IMR-90 (cell line): ENCODE results near the gene HMG20A. TPM values are rescaled to one million over a fixed set of nuclear protein-coding genes. Genes with fewer than 3 reads are reported as not detected.

Experiments
- ATAC-seq: fragments of 200-7000 bp; cut with Tn5 transposase; 2 replicates; pipeline ENCODE4 v1.9.1; 2020; ENCODE audit warnings: low read depth, mild to moderate bottlenecking, moderate library complexity
- BruUV-seq: library from RNA; stranded (reverse); fragments of 400-500 nt; replicated peaks from 2 replicates; lab custom pipeline; 2021; lab: Mats Ljungman, UMichigan
- CTCF ChIA-PET: fragments of 300-600 bp; formaldehyde crosslinking; extraction: SDS; loops from one replicate; lab custom pipeline; 2021; ENCODE audit warnings: antibody characterized with exemption; lab: Yijun Ruan, JAX
- POLR2A ChIA-PET: fragments of 300-600 bp; sonication (Branson Sonifier 250); formaldehyde crosslinking; loops from one replicate; lab custom pipeline; 2022; ENCODE audit warnings: antibody characterized with exemption; ENCODE audit not compliant: unreplicated experiment; lab: Charles Lee
- DNase-seq: peaks from one replicate; pipeline ENCODE4 v3.0.0; 2013
- H2AFZ ChIP-seq: replicated peaks from 2 replicates; pipeline ENCODE3; 2013; ENCODE audit warnings: low read length, mild to moderate bottlenecking; ENCODE audit not compliant: poor library complexity
- H2AK5ac ChIP-seq: 2 replicates; pipeline ENCODE4 v1.6.1; 2013; ENCODE audit warnings: low read depth, low read length, inconsistent platforms
- H2AK9ac ChIP-seq: replicated peaks from 2 replicates; pipeline ENCODE3; 2013; ENCODE audit warnings: mild to moderate bottlenecking, low read depth, low read length, moderate library complexity; ENCODE audit not compliant: poor library complexity
- H2BK120ac ChIP-seq: 2 replicates; pipeline ENCODE4 v1.6.1; 2013; ENCODE audit warnings: low read depth, low read length, inconsistent platforms
- H2BK15ac ChIP-seq: 3 replicates; pipeline ENCODE4 v1.6.1; 2013; ENCODE audit warnings: low read depth, low read length, inconsistent platforms
- H2BK20ac ChIP-seq: 2 replicates; pipeline ENCODE4 v1.6.1; 2013; ENCODE audit warnings: low read depth, mild to moderate bottlenecking, inconsistent platforms, low read length, moderate library complexity
- H2BK5ac ChIP-seq: 2 replicates; pipeline ENCODE4 v1.6.1; 2013; ENCODE audit warnings: mild to moderate bottlenecking, low read depth, low read length, inconsistent platforms; ENCODE audit not compliant: poor library complexity, severe bottlenecking
- H3K14ac ChIP-seq: replicated peaks from 2 replicates; pipeline ENCODE4 v1.6.1; 2013; ENCODE audit warnings: low read depth, low read length, inconsistent platforms
- H3K18ac ChIP-seq: 2 replicates; pipeline ENCODE4 v1.6.1; 2013; ENCODE audit warnings: low read depth, low read length, control low read depth
- H3K23ac ChIP-seq: 2 replicates; pipeline ENCODE4 v1.6.1; 2013; ENCODE audit warnings: low read depth, low read length, inconsistent platforms
- H3K27ac ChIP-seq: 2 replicates; pipeline ENCODE4 v1.5.1; 2013; ENCODE audit warnings: mild to moderate bottlenecking, control low read depth, low read length; ENCODE audit not compliant: insufficient read depth
- H3K27me3 ChIP-seq: 2 replicates; pipeline ENCODE4 v1.6.1; 2013; ENCODE audit warnings: low read length; ENCODE audit not compliant: control insufficient read depth, insufficient read depth
- H3K36me3 ChIP-seq: 2 replicates; pipeline ENCODE4 v1.6.1; 2013; ENCODE audit warnings: low read length, mixed read lengths; ENCODE audit not compliant: control insufficient read depth, insufficient read depth
- H3K4ac ChIP-seq: 2 replicates; pipeline ENCODE4 v1.6.1; 2013; ENCODE audit warnings: low read depth, low read length, inconsistent platforms
- H3K4me1 ChIP-seq: 2 replicates; pipeline ENCODE4 v1.6.1; 2013; ENCODE audit warnings: low read length, mixed read lengths; ENCODE audit not compliant: control insufficient read depth, insufficient read depth
- H3K4me2 ChIP-seq: 2 replicates; pipeline ENCODE4 v1.6.1; 2013; ENCODE audit warnings: low read depth, mild to moderate bottlenecking, control low read depth, low read length, moderate library complexity
- H3K4me3 ChIP-seq: 2 replicates; pipeline ENCODE4 v1.5.1; 2013; ENCODE audit warnings: low read depth, mild to moderate bottlenecking, control low read depth, low read length, moderate library complexity; ENCODE audit not compliant: insufficient read depth
- H3K56ac ChIP-seq: 2 replicates; pipeline ENCODE4 v1.6.1; 2013; ENCODE audit warnings: low read length, inconsistent platforms; ENCODE audit not compliant: insufficient read depth; ENCODE audit errors: extremely low read depth
- H3K79me1 ChIP-seq, 2 experiments: 2 replicates each; pipeline ENCODE4 v1.6.1; 2013; ENCODE audit warnings: low read length in 2 of 2, inconsistent platforms in 1 of 2, low read depth in 1 of 2
- H3K9ac ChIP-seq: 2 replicates; pipeline ENCODE4 v1.6.1; 2013; ENCODE audit warnings: low read depth, low read length, control low read depth
- H3K9me1 ChIP-seq: 2 replicates; pipeline ENCODE4 v1.6.1; 2013; ENCODE audit warnings: low read length, inconsistent platforms; ENCODE audit not compliant: insufficient read depth
- H3K9me3 ChIP-seq: 2 replicates; pipeline ENCODE4 v1.6.1; 2013; ENCODE audit warnings: low read length; ENCODE audit not compliant: control insufficient read depth, insufficient read depth
- H4K20me1 ChIP-seq: 2 replicates; pipeline ENCODE4 v1.6.1; 2013; ENCODE audit warnings: low read length, inconsistent platforms; ENCODE audit not compliant: insufficient read depth
- H4K5ac ChIP-seq: 2 replicates; pipeline ENCODE4 v1.6.1; 2013; ENCODE audit warnings: mild to moderate bottlenecking, low read depth, low read length, control low read depth
- H4K8ac ChIP-seq, 2 experiments: 2 replicates each; pipeline ENCODE4 v1.6.1; 2013; ENCODE audit warnings: low read depth in 2 of 2, low read length in 2 of 2, control low read depth in 1 of 2, inconsistent platforms in 1 of 2
- H4K91ac ChIP-seq: 2 replicates; pipeline ENCODE4 v1.6.1; 2013; ENCODE audit warnings: low read depth, low read length, inconsistent platforms; ENCODE audit not compliant: insufficient read depth
- CTCF ChIP-seq: conservative IDR thresholded peaks from 2 replicates; pipeline ENCODE4 v1.5.1; 2012; ENCODE audit warnings: mild to moderate bottlenecking, low read depth, low read length, improper control_type of control experiment
- ELK1 ChIP-seq: fragments of 150-350 bp; IDR thresholded peaks from 2 replicates; pipeline ENCODE4 v1.6.1; 2016; ENCODE audit warnings: low read depth, mild to moderate bottlenecking, low read length, moderate library complexity, borderline replicate concordance
- MAFK ChIP-seq: IDR thresholded peaks from 2 replicates; pipeline ENCODE4 v1.6.1; 2012; ENCODE audit warnings: low read depth, low read length, improper control_type of control experiment
- MAZ ChIP-seq: IDR thresholded peaks from 2 replicates; pipeline ENCODE4 v1.6.1; 2012; ENCODE audit warnings: low read depth, mild to moderate bottlenecking, low read length, improper control_type of control experiment, moderate library complexity, borderline replicate concordance
- NFE2L2 ChIP-seq: fragments of 150-350 bp; IDR thresholded peaks from 2 replicates; pipeline ENCODE4 v1.6.1; 2016; ENCODE audit warnings: low read depth, mild to moderate bottlenecking, low read length
- RAD21 ChIP-seq: IDR thresholded peaks from 2 replicates; pipeline ENCODE4 v1.6.1; 2012; ENCODE audit warnings: low read length, improper control_type of control experiment
- RCOR1 ChIP-seq: IDR thresholded peaks from 2 replicates; pipeline ENCODE4 v1.6.1; 2012; ENCODE audit warnings: mild to moderate bottlenecking, low read length, improper control_type of control experiment; ENCODE audit not compliant: insufficient replicate concordance
- RFX5 ChIP-seq: IDR thresholded peaks from 2 replicates; pipeline ENCODE4 v1.8.0; 2012; ENCODE audit warnings: low read depth, mild to moderate bottlenecking, low read length, moderate library complexity
- SMC3 ChIP-seq: fragments of 150-350 bp; IDR thresholded peaks from 2 replicates; pipeline ENCODE4 v1.6.1; 2016; ENCODE audit warnings: low read depth, mild to moderate bottlenecking, antibody characterized with exemption, low read length, moderate library complexity
- WGBS, 2 experiments: methylation state at CpG; one replicate each; pipeline versions ENCODE4 v1.1.5 to v1.1.7; 2013; ENCODE audit warnings: missing lambda C conversion rate in 2 of 2; ENCODE audit not compliant: insufficient read length in 1 of 2; ENCODE audit errors: extremely low coverage in 2 of 2; 5-methylcytosine and 5-hydroxymethylcytosine counted together
- dilution Hi-C: fragments of 300-500 bp; cut with HindIII; formaldehyde crosslinking; loops from one replicate; pipeline ENCODE4 v1.14.3; 2018; ENCODE audit warnings: low sequenced_read_pairs; ENCODE audit not compliant: unreplicated experiment
- in situ Hi-C: fragments of 300-500 bp; cut with MboI; formaldehyde crosslinking; loops from 3 replicates; pipeline ENCODE4 v1.14.3; 2019; ENCODE audit warnings: low sequenced_read_pairs, inconsistent platforms, mixed read lengths
- intact Hi-C: fragments of 100-400 bp; cut with micrococcal nuclease; formaldehyde crosslinking; loops from 2 replicates; pipeline ENCODE4 v1.10.0; 2022
- polyA plus RNA-seq, 3 experiments: library from polyadenylated mRNA; depleted of rRNA; stranded (reverse); fragments of >200 nt; gene quantifications; 2 replicates each; pipeline ENCODE4 v1.2.3, GENCODE V29; 2012; ENCODE audit warnings: low replicate concordance in 1 of 3
- total RNA-seq: library from RNA; depleted of rRNA; stranded (reverse); fragments of >200 nt; gene quantifications from 2 replicates; pipeline ENCODE4 v1.2.3, GENCODE V29; 2012

Gene HMG20A
- total and polyA plus RNA-seq, 2 of the 4 experiments (the other 2 are of a cell fraction): 22.3 to 25.3 TPM

GRCh38 chr15:77380033-77380432 lies 40.7 kb upstream of the HMG20A start:
- ATAC-seq: no peak
- Histone ChIP-seq H4K5ac (no peak overlapping the region), H2BK15ac (no peak overlapping the region), H2AFZ (no peak overlapping the region), H3K14ac (no peak overlapping the region), H3K9me3 (no peaks in the 10 kb centered on the region), H3K4me3 (no peak overlapping the region), H3K27ac (no peak overlapping the region), H3K9me1 (peaks cover 4% of the 10 kb centered on the region; the same call in 1 of the 2 replicates), H2AK5ac (no peak overlapping the region), H3K27me3 (no peaks in the 10 kb centered on the region), H2BK20ac (no peak overlapping the region), H2AK9ac (no peak overlapping the region), H4K20me1 (peaks cover 80% of the 10 kb centered on the region), H3K4me1 (peaks cover 2% of the 10 kb centered on the region; the same call in 1 of the 2 replicates), H3K4me2 (no peak overlapping the region), H4K91ac (no peak overlapping the region), H4K8ac (no peak overlapping the region), H3K79me1 (peaks cover 32 to 70% of the 10 kb centered on the region in 2 experiments), H3K36me3 (no peaks in the 10 kb centered on the region; the same call in 1 of the 2 replicates), H3K56ac (no peak overlapping the region), H3K9ac (no peak overlapping the region), H2BK120ac (no peak overlapping the region), H2BK5ac (no peak overlapping the region), H3K4ac (no peak overlapping the region), H3K23ac (no peak overlapping the region), H3K18ac (no peak overlapping the region)
- in situ Hi-C loops: no loop called here
- POLR2A ChIA-PET: no interaction called here
- no peak for DNase-seq
- no CpG with 5 or more reads among the region's 4 CpGs for WGBS, 2 experiments
- CTCF ChIA-PET: interaction anchor here (0.9 kb wide), 1 partner anchor 41 kb away, joined by 3 read pairs; no protein-coding TSS in a partner anchor
- TF ChIP-seq NFE2L2 (no peak), CTCF (no peak), ELK1 (no peak), RAD21 (no peak), RCOR1 (no peak), RFX5 (no peak), MAFK (no peak), SMC3 (no peak), MAZ (no peak)
- BruUV-seq: no TSS peak
- intact Hi-C loops: no loop called here
- dilution Hi-C loops: no loop called here
